Keratinocyte (primary cell): Measurements from ENCODE around the gene RBM44. TPM values are rescaled to one million over a fixed set of nuclear protein-coding genes. Genes with fewer than 3 reads are reported as not detected.
"Not testable (repeated sequence)": the region's sequence is repeated elsewhere in the genome, so short reads cannot be mapped to it uniquely, and the experiment has no call there.

Experiments
- DNase-seq: peaks from one replicate; pipeline ENCODE4 v3.0.0-alpha.2; 2011; ENCODE audit warnings: low read depth, missing footprints, low spot score
- FAIRE-seq: peaks from 2 replicates; lab custom pipeline; 2011; peaks lifted over from hg19 to GRCh38; lab: Jason Lieb, UNC
- H2AFZ ChIP-seq: 2 replicates; pipeline ENCODE4 v1.6.0; 2012; ENCODE audit warnings: low read length, control low read depth, inconsistent platforms; ENCODE audit not compliant: control insufficient read depth
- H3K27ac ChIP-seq: 2 replicates; pipeline ENCODE4 v1.5.1; 2011; ENCODE audit warnings: low read length; ENCODE audit not compliant: control insufficient read depth, insufficient read depth
- H3K27me3 ChIP-seq: 3 replicates; pipeline ENCODE4 v1.6.0; 2011; ENCODE audit warnings: low read length; ENCODE audit not compliant: control insufficient read depth, insufficient read depth; ENCODE audit errors: extremely low read depth
- H3K36me3 ChIP-seq, 2 experiments: 2 replicates in 1 of 2; 3 replicates in 1 of 2; pipeline ENCODE4 v1.5.1; 2011; ENCODE audit warnings: low read length in 2 of 2, mild to moderate bottlenecking in 1 of 2; ENCODE audit not compliant: control insufficient read depth in 2 of 2, insufficient read depth in 2 of 2; ENCODE audit errors: extremely low read depth in 1 of 2
- H3K4me1 ChIP-seq: 3 replicates; pipeline ENCODE4 v1.5.1; 2011; ENCODE audit warnings: low read length; ENCODE audit not compliant: control insufficient read depth, insufficient read depth; ENCODE audit errors: extremely low read depth
- H3K4me2 ChIP-seq: 3 replicates; pipeline ENCODE4 v1.6.0; 2011; ENCODE audit warnings: low read depth, low read length; ENCODE audit not compliant: control insufficient read depth, insufficient read depth; ENCODE audit errors: extremely low read depth
- H3K4me3 ChIP-seq, 3 experiments: fragments of 200-600 bp in 1 of 3; sonication (generic) in 1 of 3; 2 replicates in 2 of 3; 3 replicates in 1 of 3; pipeline ENCODE4 v1.5.1; 2011 to 2016; ENCODE audit warnings: low read length in 3 of 3, mild to moderate bottlenecking in 3 of 3, control low read depth in 2 of 3, inconsistent platforms in 1 of 3, low read depth in 1 of 3, mixed read lengths in 1 of 3, mixed run types in 1 of 3, moderate library complexity in 1 of 3; ENCODE audit not compliant: control insufficient read depth in 2 of 3, insufficient read depth in 2 of 3; ENCODE audit errors: extremely low read depth in 1 of 3
- H3K79me2 ChIP-seq: 2 replicates; pipeline ENCODE4 v1.6.0; 2012; ENCODE audit warnings: low read length; ENCODE audit not compliant: control insufficient read depth, insufficient read depth
- H3K9ac ChIP-seq: 3 replicates; pipeline ENCODE4 v1.6.0; 2011; ENCODE audit warnings: low read length; ENCODE audit not compliant: control insufficient read depth, insufficient read depth; ENCODE audit errors: extremely low read depth
- H3K9me1 ChIP-seq: 3 replicates; pipeline ENCODE4 v1.6.0; 2011; ENCODE audit warnings: low read length; ENCODE audit not compliant: control insufficient read depth, insufficient read depth; ENCODE audit errors: extremely low read depth
- H3K9me3 ChIP-seq: 2 replicates; pipeline ENCODE4 v1.5.1; 2012; ENCODE audit warnings: low read depth, low read length; ENCODE audit not compliant: control insufficient read depth
- H4K20me1 ChIP-seq: 3 replicates; pipeline ENCODE4 v1.6.0; 2011; ENCODE audit warnings: low read length; ENCODE audit not compliant: control insufficient read depth, insufficient read depth; ENCODE audit errors: extremely low read depth
- EZH2 ChIP-seq: IDR thresholded peaks from one replicate; pipeline ENCODE4 v1.6.1; 2012; ENCODE audit warnings: inconsistent platforms, mild to moderate bottlenecking, low read length, moderate library complexity
- dilution Hi-C: fragments of 300-500 bp; cut with MboI; formaldehyde crosslinking; loops from one replicate; pipeline ENCODE4 v1.7.0; 2020; ENCODE audit warnings: low sequenced_read_pairs; ENCODE audit not compliant: extremely low pct_ligation_motif_present
- polyA plus RNA-seq, 5 experiments: library from polyadenylated mRNA; depleted of rRNA in 3 of 5; stranded (reverse) in 3 of 5; stranded (forward) in 1 of 5; unstranded in 1 of 5; fragments of >200 nt; gene quantifications; 1 replicate in 1 of 5; 2 replicates in 3 of 5; 3 replicates in 1 of 5; pipeline versions ENCODE4 v1.2.1 to v1.2.3, GENCODE V29; 2011 to 2012; ENCODE audit warnings: missing spikeins in 2 of 5, low read depth in 1 of 5, low replicate concordance in 1 of 5
- TF ChIP-seq, protein P1 (sequence below), 3 experiments: IDR thresholded peaks in 1 of 3; conservative IDR thresholded peaks in 1 of 3; optimal IDR thresholded peaks in 1 of 3; 2 replicates in 2 of 3; 3 replicates in 1 of 3; pipeline versions ENCODE3 to v1.5.1; 2011; ENCODE audit warnings: low read length in 3 of 3, mild to moderate bottlenecking in 3 of 3, moderate library complexity in 2 of 3, control low read depth in 1 of 3, inconsistent platforms in 1 of 3; ENCODE audit not compliant: insufficient read depth in 2 of 3; ENCODE audit errors: extremely low read depth in 1 of 3

RBM44 gene
- polyA plus RNA-seq, 1 donor (not counting 4 experiments of a cell fraction or from before 2014, with no cell fraction given) = 0.14 TPM

DNA sequence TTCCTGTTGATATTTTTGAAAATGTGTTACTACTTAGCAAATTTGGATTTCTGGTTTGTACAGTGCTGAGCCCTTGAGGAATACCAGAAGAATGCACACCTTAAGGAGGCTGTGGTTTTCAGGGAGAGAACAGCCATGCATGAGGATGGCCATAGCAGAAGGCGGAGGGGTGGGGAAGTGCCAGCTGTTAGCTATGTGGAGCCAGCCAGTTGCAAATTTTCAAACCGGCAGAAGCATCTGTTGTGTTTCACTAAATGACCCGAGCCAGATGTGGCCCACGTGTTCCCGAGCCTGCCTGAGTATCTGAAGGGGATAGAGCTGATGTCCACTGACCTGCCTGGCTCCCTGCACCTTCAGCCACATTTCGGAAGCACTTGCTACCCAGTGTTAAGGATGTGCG is 16.4 kb upstream of the RBM44 start:
- H3K4me1 ChIP-seq = no peaks in the 10 kb centered on the region
- TF ChIP-seq, protein P1, sequence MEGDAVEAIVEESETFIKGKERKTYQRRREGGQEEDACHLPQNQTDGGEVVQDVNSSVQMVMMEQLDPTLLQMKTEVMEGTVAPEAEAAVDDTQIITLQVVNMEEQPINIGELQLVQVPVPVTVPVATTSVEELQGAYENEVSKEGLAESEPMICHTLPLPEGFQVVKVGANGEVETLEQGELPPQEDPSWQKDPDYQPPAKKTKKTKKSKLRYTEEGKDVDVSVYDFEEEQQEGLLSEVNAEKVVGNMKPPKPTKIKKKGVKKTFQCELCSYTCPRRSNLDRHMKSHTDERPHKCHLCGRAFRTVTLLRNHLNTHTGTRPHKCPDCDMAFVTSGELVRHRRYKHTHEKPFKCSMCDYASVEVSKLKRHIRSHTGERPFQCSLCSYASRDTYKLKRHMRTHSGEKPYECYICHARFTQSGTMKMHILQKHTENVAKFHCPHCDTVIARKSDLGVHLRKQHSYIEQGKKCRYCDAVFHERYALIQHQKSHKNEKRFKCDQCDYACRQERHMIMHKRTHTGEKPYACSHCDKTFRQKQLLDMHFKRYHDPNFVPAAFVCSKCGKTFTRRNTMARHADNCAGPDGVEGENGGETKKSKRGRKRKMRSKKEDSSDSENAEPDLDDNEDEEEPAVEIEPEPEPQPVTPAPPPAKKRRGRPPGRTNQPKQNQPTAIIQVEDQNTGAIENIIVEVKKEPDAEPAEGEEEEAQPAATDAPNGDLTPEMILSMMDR (optimal IDR thresholded peaks at IDR 0.05 in 1 of 3, IDR thresholded peaks at IDR 0.05 in 1 of 3, conservative IDR thresholded peaks at IDR 0.05 in 1 of 3; ENCODE audit: extremely low read depth in 1 of 3, insufficient read depth in 2 of 3, low read length in 3 of 3) = no peak
- TF ChIP-seq EZH2 = no peak
- H3K9ac ChIP-seq = no peak overlapping the region
- H3K36me3 ChIP-seq = peaks cover 18 to 22% of the 10 kb centered on the region in 2 experiments
- no peak for FAIRE-seq
- dilution Hi-C loops = no loop called here
- H2AFZ ChIP-seq = no peak overlapping the region
- no peak overlapping the region for H3K4me2 ChIP-seq
- no peaks in the 10 kb centered on the region for H3K27me3 ChIP-seq
- H3K79me2 ChIP-seq = no peaks in the 10 kb centered on the region
- H3K9me3 ChIP-seq = peaks cover 4% of the 10 kb centered on the region
- no peak for DNase-seq
- H4K20me1 ChIP-seq = peaks cover under 1% of the 10 kb centered on the region
- no peak overlapping the region for H3K4me3 ChIP-seq
- H3K9me1 ChIP-seq = no peaks in the 10 kb centered on the region
- no peak overlapping the region for H3K27ac ChIP-seq

DNA sequence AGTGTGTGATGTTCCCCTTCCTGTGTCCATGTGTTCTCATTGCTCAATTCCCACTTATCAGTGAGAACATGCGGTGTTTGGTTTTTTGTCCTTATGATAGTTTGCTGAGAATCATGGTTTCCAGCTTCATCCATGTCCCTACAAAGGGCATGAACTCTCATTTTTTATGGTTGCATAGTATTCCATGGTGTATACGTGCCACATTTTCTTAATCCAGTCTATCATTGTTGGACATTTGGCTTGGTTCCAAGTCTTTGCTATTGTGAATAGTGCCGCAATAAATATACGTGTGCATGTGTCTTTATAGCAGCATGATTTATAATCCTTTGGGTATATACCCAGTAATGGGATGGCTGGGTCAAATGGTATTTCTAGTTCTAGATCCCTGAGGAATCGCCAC is 14.9 kb upstream of the RBM44 start:
- H4K20me1 ChIP-seq, H3K9me1 ChIP-seq, H3K4me3 ChIP-seq, dilution Hi-C loops, FAIRE-seq, H3K9ac ChIP-seq, H3K27me3 ChIP-seq, H3K27ac ChIP-seq, H3K79me2 ChIP-seq, H2AFZ ChIP-seq, DNase-seq, H3K4me1 ChIP-seq, H3K4me2 ChIP-seq, H3K9me3 ChIP-seq: not testable (repeated sequence)
- peaks cover 13 to 22% of the 10 kb centered on the region in 2 experiments for H3K36me3 ChIP-seq

DNA sequence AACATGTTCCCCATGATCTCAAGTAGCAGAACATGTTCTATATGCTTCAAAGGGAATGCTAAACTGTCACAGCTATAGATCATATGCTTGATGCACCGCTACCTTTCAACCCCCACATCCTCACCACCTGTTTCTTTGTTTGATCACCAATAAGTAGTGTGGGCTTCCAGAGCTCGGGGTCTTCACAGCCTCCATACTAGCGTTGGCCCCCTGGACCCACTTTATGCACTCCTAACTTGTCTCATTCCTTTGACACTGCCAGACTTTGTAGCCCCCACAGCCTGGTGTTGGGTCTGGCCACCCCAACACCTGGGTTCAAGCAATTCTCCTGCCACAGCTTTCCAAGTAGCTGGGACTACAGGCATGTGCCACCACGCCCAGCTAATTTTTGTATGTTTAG is 11.6 kb upstream of the RBM44 start:
- H3K9ac ChIP-seq = no peak overlapping the region
- FAIRE-seq (no peak), DNase-seq (no peak)
- H3K4me1 ChIP-seq = no peaks in the 10 kb centered on the region
- no peak overlapping the region for H3K4me3 ChIP-seq
- no peaks in the 10 kb centered on the region for H4K20me1 ChIP-seq
- H3K9me1 ChIP-seq = no peaks in the 10 kb centered on the region
- TF ChIP-seq EZH2 = no peak
- TF ChIP-seq, protein P1 (optimal IDR thresholded peaks at IDR 0.05 in 1 of 3, IDR thresholded peaks at IDR 0.05 in 1 of 3, conservative IDR thresholded peaks at IDR 0.05 in 1 of 3; ENCODE audit: extremely low read depth in 1 of 3, insufficient read depth in 2 of 3, low read length in 3 of 3) = no peak
- H3K9me3 ChIP-seq = peaks cover 4% of the 10 kb centered on the region
- H3K27ac ChIP-seq = no peak overlapping the region
- dilution Hi-C loops = no loop called here
- H3K36me3 ChIP-seq = peaks cover 0 to 5% of the 10 kb centered on the region in 2 experiments
- H3K79me2 ChIP-seq = no peaks in the 10 kb centered on the region
- no peaks in the 10 kb centered on the region for H3K27me3 ChIP-seq
- H3K4me2 ChIP-seq = no peak overlapping the region
- no peak overlapping the region for H2AFZ ChIP-seq
